ENCODE results near the gene H6PD.

Gene H6PD

GRCh38 chr1:9228609-9229008 lies 6.0 kb upstream of the H6PD start:
- no peak for DNase-seq (ENCODE audit: extremely low read depth, low read depth)
- TF ChIP-seq, protein P1, sequence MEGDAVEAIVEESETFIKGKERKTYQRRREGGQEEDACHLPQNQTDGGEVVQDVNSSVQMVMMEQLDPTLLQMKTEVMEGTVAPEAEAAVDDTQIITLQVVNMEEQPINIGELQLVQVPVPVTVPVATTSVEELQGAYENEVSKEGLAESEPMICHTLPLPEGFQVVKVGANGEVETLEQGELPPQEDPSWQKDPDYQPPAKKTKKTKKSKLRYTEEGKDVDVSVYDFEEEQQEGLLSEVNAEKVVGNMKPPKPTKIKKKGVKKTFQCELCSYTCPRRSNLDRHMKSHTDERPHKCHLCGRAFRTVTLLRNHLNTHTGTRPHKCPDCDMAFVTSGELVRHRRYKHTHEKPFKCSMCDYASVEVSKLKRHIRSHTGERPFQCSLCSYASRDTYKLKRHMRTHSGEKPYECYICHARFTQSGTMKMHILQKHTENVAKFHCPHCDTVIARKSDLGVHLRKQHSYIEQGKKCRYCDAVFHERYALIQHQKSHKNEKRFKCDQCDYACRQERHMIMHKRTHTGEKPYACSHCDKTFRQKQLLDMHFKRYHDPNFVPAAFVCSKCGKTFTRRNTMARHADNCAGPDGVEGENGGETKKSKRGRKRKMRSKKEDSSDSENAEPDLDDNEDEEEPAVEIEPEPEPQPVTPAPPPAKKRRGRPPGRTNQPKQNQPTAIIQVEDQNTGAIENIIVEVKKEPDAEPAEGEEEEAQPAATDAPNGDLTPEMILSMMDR (IDR thresholded peaks at IDR 0.05; ENCODE audit: low read depth, low read length), result no peak

DNA sequence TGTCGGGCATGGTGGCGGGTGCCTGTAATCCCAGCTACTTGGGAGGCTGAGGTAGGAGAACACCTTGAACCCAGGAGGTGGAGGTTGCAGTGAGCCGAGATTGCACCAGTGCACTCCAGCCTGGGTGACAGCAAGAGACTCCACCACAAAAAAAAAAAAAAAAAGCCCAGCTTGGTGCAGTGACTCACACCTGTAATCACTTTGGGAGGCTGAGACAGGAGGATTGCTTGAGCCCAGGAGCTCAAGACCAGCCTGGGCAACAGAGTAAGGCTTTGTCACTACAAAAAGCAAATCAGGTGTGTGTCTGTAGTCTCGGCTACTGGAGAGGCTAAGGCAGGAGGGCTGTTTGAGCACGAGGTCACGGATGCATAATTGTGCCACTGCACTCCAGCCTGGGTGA lies 5.0 kb upstream of the H6PD start:
- DNase-seq (ENCODE audit: extremely low read depth, low read depth), result no peak
- TF ChIP-seq, protein P1 (IDR thresholded peaks at IDR 0.05; ENCODE audit: low read depth, low read length), result no peak

DNA sequence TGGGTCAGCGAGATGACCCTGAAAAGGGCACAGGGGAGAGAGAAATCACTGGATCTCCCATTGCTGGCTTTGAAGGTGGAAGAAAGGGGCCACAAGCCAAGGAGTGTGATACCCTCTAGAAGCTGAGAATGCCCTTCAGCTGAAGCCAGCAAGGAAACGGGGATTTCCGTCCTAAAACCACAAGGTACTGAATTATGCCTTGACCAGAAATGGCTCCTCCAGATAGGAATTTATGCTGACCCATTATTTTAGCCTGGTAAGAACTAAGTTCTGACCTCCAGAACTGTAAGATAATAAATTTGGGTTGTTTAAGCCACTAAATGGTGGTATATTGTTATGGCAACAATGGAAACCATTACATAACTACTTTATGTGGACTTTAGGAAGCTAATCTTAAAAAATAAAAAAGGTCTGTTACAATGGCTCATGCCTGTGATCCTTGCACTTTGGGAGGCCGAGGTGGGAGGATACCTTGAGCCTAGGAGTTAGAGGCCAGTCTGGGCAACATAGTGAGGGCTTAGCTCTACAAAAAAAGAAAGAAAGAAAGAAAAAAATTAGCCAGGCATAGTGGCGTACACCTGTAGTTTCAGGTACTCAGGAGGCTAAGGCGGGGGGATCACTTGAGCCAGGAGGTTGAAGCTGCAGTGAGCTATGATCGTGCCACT lies 3.6 kb upstream of the H6PD start:
- TF ChIP-seq, protein P1 (IDR thresholded peaks at IDR 0.05; ENCODE audit: low read depth, low read length), result no peak
- no peak for DNase-seq (ENCODE audit: extremely low read depth, low read depth)

DNA sequence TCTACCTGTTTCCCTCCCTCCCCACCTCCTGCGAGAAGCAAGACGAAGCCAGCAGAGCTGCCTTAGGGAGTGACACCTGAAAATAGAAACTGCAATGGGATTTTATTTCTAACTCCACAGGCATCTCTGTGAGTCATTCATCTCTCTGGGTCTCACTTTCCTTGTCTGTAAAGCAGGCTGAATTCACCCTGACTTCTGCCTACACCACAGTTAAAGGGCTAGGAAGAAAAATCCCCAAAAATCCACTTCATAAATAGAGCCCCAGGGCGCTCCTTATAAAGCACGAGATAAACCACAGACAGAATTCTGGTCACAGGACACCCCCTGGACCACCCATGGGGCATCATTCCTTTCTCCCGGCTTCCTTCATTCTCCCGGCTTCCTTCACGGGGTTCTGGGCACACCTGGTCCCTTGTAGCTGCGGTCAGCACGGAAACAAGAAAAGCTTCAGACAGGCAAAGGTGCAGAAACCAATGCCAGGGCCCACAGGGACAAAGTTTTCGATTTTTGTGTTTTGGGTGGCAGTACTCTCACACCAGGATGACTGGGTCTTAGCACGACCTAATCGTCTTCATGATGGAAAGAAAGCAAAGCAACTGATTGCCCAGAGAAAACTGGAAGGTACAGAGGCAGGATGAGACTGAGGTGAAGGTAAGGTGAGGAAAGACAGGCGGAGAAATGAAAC lies 2.8 kb upstream of the H6PD start:
- DNase-seq (ENCODE audit: extremely low read depth, low read depth), result no peak
- TF ChIP-seq, protein P1 (IDR thresholded peaks at IDR 0.05; ENCODE audit: low read depth, low read length), result no peak

- peak; percentile 81 for DNase-seq (ENCODE audit: extremely low read depth, low read depth)
- TF ChIP-seq, protein P1 (IDR thresholded peaks at IDR 0.05; ENCODE audit: low read depth, low read length), result peak; percentile 12
These were observed 1.2 kb upstream of the H6PD start for GRCh38 chr1:9233241-9233941.

GRCh38 chr1:9233942-9234222 lies 692 bp upstream of the H6PD start:
- no peak for DNase-seq (ENCODE audit: extremely low read depth, low read depth)
- TF ChIP-seq, protein P1 (IDR thresholded peaks at IDR 0.05; ENCODE audit: low read depth, low read length), result no peak

DNA sequence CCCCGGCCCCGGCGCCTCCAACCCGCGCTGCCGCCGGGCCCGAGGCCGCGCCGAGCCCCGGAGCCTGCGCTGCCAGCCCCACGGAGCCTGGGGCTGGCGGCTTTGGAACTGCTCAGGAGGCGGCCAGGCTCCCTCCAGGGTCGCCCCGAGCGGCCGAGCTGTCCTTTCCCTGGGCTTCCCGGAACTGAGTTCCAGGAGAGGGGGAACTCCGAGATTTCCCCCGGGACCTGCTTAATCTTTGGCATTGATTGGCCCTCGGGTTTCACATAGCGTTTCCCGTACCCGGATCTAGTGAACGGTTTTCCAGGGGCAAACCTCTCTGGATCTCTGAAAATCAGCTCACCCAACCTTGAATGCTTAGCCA lies 504 bp downstream of the H6PD start:
- TF ChIP-seq, protein P1 (IDR thresholded peaks at IDR 0.05; ENCODE audit: low read depth, low read length), result no peak
- DNase-seq (ENCODE audit: extremely low read depth, low read depth), result peak; percentile 25

Data from AG09319 (cell line).